HG03280 (cell line): Measurements from ENCODE around the gene EXOC3.
A peak's percentile ranks its signal among the peaks of the same experiment; 100 is the strongest.

ENCODE experiments used
- ATAC-seq: cut with Tn5 transposase; IDR thresholded peaks from one replicate; pipeline ENCODE4 v1.9.1; 2021; ENCODE audit warnings: mild to moderate bottlenecking, moderate library complexity; ENCODE audit not compliant: unreplicated experiment

The EXOC3 gene

DNA sequence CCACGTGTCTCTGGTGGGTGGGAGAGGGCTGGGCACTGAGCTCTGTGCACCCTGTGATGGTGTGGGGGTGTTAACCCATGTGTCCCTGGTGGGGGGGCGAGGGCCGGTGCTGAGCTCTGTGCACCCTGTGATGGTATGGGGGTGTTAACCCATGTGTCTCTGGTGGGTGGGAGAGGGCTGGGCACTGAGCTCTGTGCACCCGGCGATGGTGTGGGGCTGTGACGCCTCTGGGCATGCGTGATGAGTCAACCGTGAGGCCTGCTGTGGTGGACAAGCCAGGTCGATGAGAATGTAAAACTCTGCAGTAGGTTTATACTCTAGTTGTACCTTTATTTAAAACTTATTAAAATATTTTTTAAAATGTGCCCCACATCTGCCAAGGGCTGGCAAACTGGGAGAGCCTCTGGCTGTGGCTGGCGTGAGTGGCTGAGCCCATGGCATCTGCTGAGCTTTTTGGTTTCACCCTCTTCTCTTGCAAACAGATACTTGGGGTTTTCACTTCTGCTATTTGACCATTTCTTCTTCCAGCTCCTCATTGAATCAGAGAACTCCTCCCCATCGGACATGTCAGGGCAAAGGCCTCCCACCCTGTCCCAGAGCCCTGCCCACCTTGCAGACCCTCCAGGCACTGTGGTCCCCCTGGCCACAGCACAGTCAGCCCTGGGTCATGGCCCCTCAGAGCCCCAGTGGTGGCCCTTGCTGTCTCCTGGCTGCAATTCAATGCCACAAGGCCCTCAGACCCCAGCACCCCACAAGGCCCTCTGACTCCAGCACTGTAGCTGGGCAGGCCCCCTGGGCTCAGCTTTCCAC, 18.5 kb upstream of the EXOC3 start:
- ATAC-seq = peak; percentile 92

DNA sequence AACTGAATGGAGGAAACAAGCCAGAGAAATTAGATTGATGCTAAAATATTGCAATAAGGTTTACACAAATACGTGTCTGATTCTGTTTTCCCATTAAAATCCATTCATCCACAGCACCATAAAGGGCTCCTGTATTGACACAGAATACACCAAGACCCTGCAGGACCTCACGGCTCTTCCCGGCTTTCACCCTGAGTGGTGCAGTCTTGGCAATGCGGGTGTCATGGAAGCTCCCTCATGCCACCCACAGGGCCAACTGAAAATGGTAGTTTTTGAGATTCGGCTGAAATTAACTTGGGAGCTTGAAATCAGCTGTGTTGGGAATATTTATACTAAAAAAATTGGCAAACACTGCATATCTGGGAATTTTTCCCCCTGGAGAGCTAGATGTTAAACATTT, 17.3 kb upstream of the EXOC3 start:
- ATAC-seq = no peak

DNA sequence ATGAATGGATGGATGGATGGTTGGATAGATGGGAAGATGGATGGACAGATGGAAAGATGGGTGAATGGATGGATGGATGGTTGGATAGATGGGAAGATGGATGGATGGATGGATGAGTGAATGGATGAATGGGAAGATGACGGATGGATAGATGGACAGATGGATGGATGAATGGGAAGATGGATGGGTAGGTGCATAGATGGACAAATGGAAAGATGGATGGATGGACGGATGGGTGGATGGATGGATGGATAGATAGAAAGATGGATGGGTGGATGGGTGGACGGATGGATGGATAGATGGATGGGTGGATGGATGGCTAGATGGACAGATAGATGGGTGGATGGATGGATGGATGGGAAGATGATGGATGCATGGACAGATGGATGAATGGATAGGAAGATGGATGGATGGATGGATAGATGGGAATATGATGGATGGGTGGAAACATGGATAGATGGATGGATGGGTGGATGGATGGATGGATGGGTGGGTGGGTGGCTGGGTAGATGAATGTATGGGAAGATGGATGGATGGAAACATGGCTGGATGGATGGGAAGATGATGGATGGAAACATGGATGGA, 16.5 kb upstream of the EXOC3 start:
- no peak for ATAC-seq

DNA sequence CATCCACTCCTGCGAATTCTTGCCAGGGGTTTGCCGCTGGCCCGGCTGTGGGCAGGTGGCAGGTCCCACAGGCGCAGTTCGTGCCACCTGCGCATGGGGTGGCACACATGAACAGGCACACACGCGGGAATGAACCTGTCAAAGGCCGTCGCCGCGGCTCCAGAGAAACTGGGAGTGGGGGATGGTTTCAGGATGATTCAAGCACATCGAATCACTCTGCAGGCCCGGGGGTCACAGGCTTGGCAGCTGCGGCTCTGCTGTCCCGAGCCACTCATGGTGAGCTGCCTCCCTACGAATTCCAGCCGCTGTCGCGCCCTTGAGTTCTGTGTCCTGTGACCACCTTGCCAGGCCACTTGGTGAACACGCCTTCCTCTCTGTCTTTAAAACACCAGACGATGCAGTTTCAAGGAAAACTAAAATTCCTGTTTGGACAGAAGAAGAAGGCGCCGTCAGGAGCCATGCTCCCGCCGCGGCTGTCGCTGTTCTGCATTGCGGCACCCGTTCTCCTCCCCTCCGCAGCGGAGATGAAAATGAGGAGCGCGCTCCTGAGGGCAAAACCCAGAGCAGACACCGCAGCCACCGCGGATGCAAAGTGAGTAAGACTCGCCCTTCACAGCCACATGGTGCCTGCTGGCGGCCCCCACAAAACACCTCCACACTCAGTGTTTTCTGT, 15.4 kb upstream of the EXOC3 start:
- no peak for ATAC-seq

DNA sequence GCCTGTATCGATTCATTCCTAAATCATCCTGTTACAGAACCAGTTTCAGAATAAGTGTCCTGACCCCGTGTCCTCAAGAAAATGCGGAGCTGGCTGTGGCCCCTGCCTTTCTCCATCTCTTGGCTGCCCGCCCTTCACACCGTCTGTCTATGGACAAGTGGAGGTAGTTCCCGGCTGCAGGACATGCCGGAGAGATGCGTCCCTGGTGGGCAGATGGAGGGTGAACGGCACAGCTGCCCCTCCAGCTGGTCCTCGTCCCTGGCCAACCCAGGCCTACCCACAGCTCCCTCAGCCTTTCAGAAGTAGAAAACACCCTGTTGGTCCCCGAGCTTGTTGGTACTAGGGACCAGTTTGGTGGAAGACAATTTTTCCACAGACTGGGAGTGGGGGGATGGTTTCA, 14.8 kb upstream of the EXOC3 start:
- ATAC-seq = no peak

DNA sequence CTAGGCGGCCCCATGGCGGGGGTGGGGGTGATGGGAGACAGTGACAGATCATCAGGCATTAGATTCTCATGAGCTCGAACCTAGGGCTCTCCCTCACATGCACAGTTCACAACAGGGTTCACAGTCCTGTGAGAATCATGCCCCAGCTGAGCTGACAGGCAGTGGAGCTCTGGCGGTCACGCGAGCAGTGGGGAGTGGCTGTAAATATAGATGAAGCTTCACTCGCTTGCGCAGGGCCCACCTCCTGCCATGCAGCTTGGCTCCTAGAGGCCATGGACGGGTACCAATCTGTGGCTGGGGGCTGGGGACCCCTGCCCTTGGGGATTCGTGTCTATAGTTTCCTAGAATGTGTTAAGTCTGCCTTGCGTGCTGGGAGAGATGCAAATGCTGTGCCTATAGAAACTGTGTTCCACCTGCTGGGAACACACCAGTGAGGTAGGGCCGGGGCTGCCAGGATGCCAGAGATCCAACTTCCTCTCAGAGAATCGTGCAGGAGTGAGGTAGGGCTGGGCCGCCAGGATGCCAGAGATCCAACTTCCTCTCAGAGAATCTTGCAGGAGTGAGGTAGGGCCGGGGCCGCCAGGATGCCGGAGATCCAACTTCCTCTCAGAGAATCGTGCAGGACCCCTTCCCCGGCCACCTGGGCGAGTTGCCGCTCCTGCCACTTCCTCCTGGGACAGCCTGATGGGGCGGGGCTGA, 14.1 kb upstream of the EXOC3 start:
- ATAC-seq = no peak

DNA sequence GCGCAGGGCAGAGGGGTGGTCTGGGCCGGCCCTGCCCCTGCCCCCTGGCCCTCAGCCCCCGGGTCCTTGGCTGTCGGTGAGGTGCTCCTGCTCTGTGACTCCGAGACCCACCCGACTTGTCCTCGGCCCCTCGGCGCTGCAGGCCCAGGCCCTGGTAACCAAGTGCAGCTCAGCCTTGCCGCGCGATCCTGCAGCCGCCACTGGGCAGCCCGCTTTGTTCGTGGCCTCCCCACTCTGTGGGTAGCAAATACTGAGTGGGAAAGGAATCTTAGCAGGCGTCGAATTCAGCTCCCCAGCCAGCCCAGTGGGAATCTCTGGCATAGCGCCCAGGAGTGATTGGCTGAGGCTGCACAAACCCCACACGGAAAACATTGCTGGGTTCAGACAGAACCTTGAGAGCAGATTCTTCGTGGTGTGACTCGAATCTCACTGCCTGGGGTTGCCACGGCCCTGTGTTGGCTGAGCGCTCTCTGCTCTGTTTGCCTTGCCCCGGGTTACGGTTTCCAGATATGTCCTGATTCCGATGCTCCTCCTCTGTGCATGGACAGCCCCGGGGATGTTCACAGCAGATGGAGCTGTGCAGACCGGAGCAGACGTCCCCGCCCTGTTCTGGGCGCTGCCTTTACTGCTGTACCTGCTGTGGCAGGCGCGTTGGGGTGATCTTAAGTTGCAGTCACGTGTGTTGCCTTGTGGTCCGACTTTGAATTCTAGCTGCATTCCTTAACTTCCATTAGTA, 13.4 kb upstream of the EXOC3 start:
- ATAC-seq = no peak

DNA sequence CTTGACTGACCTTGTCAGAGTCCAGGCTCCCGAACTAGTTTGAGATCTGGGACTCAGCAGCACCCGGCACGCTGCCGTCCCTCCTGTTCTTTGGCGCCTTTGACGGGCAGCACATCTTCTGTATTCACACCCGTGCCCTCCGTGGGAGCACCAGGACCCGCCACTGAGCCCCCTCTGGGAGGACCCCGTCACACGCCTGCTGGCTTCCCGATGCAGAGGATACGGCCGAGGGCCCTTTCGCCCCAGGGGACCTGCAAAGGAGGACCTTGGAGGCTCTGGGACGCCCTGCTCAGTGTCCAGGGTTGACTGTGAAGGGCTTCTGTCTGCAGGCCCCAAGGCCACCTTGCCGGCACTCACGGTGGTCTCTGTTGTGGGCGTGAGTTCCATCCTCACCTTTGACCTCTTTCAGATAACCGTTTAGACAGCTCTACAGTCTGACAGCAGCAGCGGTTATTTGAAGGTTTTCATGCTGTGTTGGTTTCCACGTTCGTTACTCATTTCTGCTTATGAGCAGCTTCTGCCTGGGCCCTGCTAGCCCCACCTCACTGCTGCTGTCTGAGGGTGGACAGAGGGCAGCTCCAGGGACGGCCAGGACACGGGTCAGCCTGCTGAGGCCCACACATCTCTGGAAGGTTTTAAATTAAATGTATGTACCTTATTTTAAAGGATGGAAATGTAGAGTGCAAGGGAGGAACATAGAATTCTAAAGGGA, 12.6 kb upstream of the EXOC3 start:
- ATAC-seq = peak; percentile 7

DNA sequence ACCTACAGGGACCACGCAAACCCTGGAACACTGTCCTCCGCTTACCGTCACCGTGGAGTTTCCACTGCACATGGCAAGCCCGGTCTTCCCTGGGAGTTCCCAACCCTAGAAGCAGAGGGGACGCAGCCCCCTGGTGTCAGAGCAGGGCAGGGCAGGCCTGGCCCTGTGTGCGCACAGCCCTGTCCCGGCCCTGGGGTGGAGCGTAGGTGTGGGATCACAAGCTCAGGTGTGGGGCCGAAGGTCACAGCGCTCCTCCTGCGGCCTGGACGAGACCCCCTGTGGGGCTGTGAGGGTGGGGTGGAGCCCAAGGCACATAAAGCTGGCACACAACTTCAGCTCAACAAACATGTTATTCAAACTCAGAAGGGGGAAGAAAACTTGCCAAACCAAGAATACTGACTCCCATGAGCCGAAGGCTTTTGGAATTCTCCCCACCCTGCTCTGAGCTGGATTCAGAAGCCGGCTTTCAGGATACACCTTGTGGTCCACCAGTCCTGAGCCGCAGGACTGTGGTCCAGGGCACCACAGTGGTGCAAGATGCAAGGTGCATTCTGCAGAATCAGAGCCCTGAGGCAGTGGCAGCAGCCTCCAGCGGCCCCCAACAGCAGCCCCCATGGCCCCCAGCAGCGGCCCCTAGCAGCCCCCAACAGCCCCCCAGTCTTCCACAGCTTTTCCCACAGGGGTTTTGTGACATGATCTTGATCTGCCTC, 11.8 kb upstream of the EXOC3 start:
- peak; percentile 81 for ATAC-seq

DNA sequence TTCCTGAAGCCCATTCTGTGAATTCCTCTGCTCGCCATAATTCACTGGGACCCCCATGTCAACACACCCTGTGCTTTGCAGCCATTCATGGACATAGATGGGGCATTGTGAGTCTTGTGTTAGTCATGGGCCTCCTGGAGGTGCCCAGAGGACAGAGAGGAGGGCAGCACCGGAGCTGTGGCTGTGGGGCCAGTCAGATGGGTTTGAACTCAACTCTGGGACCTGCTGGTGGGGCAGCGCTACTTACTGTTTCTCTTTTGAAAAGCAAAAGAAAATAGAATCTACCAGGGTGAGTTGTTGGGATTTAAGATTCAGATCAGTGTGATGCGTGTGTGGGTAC, 11.3 kb upstream of the EXOC3 start:
- no peak for ATAC-seq

DNA sequence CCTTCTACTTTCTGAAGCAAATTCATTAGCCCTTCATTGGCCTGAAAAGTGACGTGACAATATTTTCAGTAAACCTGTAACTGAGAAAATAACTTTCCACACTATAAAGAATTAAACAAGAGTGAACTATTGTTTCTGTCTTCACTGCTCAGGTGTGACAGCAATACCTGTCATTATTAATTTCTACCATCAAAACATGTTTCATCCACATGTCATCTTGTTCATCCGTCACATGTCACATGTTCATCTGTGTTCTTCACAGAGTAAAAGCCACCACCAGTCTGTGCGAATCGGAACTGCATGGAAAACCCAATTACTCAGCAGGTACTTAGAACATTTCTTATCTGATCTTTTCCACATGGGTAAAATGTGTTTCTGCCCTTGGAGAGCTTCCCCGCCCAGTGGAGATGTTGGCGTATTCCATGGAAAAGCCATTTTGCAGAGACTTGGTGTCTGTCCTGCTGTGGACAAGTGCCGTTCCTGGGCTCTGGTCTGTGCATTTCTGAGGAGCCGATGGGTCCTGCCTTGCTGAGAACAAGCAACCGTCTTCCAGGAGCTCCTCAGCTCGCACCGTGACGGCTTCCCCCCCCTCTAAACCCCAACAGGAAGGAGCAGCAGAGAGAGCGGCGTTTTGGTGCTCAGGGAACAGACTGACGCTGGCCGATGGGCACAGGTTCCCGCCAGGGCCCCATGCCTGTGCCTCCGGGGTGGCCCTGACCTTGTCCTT, 10.6 kb upstream of the EXOC3 start:
- ATAC-seq = no peak

DNA sequence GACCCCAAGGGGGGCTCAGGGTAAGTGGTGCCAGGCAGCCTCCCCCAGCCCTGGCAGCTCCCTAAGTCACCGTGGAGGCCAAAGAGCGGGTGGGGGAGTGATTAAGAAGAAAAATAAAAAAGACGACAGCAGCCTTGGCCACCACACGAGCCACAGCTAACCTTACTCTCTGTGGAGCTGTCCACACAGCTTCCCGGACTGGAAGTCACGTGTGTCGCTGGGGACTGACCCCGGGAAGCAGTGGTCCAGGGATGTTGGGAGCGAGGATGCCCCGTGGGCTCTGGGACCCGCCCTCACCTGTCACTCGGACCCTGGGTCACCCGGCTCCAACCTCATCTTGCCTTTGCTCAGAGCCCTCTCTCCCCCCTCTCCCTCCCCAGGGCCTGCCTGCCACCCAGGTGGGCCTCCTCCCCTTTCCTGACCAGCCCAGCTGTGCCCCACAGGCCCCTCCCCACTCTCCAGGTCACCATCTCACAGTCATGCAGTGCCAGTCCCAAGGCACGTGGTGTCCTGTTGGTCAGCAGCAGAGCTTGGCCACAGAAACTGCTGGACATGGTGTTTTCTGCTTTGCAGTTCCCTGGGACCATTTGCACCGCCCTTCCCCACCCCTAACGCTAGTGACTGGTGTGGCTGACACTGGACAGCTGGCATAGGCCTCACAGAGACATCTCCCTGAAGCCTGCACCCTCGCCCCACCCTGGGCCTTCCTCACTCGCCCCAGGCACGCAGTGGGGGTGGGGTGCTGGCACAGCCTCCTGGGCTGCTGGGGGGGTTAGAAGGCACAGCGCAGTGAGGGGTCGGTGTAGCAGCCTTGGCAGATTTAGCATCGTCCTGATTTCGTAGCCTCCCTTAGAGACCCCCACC, 9.8 kb upstream of the EXOC3 start:
- ATAC-seq = no peak

DNA sequence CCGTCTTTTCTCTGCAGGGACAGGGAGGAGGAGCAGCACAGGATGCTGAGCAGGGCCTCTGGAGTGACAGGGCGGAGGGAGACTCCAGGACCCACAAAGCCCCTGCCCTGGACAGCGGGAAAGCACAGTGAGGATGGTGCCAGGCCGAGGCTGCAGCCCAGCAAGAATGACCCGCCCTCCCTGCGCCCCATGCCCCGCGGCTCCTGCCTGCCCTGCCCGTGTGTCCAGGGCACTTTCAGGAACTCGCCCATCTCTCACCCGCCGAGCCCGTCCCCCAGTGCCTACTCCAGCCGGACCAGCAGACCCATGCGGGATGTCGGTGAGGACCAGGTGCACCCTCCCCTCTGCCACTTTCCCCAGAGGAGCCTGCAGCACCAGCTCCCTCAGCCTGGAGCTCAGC, 9.1 kb upstream of the EXOC3 start:
- no peak for ATAC-seq

DNA sequence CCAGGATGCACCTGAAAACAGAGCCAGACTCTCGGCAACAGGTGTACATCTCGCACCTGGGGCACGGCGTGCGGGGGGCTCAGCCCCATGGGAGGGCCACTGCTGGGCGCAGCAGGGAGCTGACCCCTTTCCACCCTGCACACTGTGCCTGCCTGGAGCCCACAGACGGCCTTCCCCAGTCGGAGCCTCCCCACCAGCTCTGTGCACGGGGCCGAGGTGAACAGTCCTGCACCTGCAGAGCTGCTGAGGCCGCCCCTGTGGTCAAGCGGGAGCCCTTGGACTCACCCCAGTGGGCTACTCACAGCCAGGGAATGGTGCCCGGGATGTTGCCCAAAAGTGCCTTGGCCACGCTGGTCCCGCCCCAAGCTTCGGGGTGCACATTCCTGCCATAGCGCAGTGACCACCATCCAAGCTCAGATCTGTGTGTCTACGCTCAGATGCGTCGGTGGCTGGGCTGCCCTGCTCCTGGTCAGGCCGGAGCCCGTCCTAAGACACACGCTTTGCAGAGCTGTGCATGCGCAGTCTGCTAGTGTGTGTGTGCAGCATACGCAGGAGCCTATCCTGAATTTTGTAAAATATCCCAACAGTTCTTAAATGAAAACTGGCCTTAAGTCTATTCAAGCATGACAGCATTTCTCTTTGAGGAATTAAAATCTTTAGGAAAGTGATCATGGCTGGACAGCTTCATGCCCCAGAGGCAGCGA, 8.4 kb upstream of the EXOC3 start:
- ATAC-seq = no peak

DNA sequence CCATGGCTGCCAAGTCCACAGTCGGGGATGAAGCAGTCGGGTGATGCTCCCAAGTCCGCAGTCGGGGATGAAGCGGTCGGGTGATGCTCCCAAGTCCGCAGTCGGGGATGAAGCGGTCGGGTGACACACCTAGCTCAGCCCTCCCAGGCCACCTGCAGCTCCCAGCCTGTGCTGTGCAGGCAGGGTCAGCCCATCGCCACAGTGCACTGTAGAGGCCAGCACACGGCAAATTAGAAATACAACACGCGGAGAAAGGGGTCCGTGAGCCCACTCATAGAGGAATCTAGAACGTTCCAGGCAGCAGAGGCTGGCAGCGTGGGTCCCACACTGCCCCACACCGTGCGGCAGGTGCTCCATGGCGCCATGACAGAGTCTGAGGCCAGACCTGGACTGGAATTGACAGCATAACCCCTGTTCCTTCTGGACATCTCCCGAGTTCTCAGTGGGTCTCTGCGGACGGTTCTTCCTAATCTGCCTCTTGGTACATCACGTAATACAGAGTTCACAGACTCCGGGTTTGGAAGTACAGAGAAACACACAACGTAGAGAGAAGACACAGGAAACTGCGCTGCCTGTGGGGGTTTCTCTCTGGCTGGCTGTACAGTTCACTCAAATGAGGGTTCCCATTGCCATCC, 7.7 kb upstream of the EXOC3 start:
- no peak for ATAC-seq

DNA sequence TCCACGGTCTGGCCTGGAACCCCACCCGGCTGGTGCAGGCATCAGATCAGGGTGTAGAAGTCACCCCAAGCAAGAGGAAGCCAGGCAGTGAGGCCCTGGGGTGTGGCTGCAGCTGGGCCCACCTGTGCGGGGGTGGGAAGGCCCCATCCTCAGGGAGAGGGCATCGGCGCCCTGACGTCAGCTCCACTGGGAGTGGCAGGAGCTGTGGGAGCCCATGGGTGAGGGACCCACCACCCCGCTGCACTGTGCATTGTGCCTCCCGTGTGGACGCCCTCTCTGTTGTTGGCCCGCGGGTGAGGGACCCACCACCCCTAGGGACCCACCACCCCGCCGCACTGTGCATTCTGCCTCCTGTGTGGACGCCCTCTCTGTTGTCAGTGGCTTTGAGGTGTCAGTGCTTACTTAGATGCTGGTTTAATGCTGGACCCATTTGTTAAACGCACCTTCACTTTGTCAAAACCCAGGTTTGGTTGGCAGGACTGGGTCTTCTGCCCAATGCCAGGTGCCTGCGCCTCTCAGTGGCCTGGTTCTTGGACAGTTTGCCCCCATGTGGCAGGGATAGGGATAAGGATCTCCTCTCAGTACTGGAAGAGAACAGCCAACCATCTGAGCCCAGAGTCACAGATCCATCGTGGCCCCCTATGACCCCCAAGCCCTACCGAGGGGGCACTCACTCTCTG, 6.9 kb upstream of the EXOC3 start:
- ATAC-seq = no peak

DNA sequence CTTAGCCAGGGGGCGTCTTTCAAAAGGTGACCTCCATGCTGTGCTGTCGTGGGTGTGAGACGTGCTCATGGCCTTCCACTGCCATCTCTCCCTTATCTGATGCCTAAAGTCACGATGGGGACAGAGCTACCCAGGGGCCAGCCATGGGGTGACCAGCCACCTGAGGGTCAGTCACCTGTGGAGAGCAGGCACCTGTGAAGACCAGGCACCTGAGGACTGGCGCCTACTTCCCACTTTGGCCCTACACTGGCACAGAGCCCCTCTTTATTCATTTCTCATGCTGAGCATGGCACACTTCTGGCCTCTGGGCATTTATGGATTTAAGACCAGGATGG, 6.4 kb upstream of the EXOC3 start:
- ATAC-seq = no peak
